COR-L47 (cell line): Measurements from ENCODE around the gene AQP1.

Source experiments
- DNase-seq: peaks from one replicate; lab custom pipeline; 2025; lab: John Stamatoyannopoulos, UW

Gene AQP1

DNA sequence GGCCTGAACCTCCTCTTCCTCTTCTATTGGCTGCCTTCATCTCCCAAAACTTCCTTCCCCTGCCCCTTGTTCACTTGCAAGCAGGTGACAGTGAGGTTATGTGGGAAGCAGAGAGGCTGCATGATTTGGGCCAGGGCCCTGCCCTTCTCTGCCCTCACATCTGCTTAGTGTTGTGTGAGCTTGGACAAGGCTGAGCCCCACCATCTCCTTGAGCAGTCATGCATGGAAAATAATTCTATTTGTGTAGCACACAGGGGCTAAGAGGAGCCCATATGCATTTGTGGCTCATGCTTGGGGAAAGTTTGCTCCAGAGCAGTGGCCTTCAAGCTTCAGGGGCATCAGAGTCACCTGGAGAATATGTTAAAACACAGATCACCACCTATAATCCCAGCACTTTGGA, 26.8 kb upstream of the AQP1 start:
- no peak for DNase-seq

DNA sequence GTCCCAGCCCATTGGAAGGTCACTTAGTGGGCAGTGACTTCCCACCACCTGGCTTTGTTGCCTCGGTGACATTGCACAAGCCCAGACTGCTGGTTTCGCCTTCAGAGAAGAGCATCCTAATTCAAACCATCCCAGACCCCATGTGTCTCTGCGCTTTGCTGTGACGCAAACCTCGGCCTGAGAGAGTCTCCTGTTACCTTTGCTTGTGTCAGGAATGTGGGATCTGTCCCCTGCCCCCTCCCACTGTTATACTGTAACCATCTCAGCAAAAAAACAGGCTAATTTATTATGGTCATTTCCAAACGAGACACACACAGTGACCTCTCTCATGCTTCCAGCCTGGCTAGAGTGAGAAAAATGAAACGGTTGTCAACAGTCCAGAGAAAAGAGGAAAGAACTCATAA, 25.0 kb upstream of the AQP1 start:
- no peak for DNase-seq

DNA sequence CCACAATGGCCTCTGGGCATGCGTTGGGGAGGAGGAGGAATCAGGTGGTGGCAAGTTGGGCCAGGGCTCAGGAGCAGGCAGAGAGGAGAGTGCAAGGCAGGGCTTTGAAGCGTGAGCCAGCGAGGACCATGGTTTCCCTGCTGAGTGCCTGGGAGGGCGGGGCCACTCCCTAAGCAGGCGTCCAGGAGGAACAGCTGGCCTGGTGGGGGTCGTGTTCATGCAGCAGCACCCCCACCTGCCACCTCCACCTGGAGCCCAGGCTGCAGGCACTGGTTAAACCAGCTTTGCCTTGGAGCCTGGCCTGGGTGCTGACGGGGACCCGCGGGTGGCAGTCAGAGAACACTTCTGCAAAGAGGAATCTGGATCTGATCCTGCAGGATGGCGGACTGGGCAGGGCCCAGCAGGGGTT, 24.2 kb upstream of the AQP1 start:
- DNase-seq = peak; percentile 31

DNA sequence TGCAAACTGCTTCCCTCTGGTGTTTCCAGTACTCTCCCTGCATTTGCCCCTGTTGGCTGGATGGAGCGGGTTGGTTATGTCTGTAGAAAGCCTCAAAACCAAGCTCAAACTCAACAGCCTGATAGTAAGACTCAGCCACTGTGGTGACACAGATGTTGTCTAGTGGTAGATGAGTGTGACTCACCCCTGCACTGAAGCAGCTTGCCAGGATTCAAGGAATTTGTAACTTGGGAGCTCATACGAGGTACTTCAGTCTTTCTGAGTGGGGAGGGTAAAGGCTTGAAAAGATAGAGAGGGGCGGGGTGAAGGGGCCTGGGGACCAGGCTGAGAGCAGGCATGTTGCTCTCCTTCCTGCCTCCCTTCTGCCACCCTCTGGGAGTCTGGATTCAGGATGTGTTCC, 22.9 kb upstream of the AQP1 start:
- DNase-seq = no peak

DNA sequence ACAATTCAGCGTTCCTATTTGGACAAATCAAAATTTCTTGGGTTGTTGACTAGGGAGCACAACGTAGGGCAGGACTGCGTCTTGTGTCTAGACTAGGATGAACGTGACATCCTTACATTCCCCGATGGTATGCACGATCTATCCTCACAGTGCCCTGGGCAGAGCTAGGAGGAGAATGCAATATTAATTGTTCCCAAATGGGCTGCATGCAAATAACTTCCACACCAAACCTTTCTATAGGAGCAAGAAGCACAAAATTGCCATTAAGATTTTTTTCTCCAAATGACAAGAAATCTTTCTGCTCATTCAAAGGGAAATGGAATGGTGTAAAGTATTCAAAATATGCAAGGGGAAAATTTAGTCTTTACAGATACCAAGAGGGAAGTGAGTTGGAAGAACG, 21.4 kb upstream of the AQP1 start:
- DNase-seq = no peak

DNA sequence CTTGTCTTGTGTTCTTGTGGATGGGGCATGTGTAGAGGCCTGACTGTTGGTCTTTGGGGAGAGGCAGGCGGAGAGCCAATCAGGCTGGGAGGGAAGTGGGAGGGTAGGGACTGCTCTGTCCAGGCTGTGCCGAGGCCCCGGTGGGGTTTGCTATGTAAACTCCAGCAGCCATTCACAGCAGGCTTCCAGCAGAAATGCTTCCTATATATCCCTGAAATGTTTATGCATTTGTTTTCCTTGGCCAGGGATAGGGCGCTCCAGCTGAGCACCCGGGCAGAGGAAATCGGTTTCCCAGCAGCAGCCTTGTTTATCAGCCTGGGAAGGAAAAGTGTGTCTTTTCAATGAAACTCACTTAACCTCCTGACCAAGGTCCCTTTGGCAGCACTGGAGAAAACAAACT, 18.3 kb upstream of the AQP1 start:
- peak; percentile 15 for DNase-seq

DNA sequence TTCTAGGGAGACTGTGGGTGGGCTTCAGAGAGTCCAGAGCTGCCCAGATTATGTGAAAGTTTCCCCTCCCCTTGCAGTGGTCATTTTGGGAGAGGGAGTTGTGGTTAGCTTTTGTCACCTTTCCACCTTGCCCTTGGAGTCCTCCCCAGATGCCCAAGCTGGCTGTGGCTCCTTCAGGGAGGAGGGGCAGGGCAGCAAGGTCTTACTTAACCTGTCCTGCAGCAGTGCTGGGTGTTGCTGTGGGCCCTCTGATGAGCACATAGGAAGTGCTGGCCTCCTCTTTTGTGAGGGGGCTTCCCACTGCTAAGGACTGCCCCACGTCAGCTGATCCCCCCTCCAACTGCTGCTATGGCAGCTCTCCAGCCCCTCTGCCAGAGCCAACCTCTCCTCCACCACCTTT, 17.6 kb upstream of the AQP1 start:
- DNase-seq = no peak

DNA sequence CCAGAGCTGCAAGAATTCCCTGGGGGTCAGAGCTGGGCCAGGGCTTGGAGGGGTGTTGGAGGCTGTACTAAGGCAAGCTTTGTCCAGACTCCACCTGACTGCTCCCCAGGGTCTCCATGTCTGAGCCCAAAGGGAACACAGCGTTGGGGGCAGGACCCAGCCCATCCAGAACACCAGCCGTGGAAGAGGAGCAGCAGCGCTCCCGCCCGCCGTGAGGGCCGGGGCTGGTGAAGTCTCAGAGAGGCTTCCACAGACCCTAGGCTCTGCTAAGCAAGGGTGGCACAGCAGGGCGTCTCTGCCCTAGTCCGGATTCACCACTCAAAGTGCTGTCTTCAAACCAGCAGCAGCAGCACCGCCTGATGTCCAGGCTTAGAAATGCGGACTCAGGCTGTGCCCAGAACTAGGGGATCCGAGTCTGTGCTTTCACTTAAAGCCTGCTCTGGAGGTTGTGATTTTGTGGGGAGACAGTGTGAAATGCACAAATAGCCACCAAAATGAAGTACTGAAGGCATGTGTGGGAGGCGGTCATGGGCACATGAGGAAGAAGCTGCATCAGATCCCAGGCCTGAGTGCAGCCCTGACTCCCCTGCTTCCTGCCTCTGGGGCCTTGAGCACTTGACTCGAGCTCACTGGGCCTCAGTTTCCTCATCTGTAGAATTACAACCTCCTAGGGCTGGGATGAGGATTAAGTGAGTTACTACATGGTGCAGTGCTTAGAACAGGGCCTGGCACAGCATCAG, 16.6 kb upstream of the AQP1 start:
- DNase-seq = no peak

DNA sequence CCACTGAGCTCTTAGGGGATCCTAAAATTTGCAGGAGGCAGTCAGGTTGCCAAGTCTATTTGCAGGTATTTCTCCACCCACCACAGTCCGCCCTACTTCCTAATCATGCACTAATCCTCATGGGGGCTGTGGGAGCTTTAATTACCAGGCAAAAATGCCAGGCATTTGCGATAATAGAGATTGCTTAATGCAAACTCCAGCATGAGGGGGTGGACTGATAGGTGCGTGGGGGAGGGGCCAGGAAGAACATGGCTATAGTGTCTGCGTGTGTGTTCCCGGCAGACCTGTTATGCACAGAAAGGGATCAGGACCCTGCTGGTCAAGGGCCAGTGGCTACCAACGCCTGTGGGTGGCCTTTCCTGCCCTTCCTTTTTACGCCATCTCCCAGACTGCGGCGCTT, 15.6 kb upstream of the AQP1 start:
- DNase-seq = no peak

DNA sequence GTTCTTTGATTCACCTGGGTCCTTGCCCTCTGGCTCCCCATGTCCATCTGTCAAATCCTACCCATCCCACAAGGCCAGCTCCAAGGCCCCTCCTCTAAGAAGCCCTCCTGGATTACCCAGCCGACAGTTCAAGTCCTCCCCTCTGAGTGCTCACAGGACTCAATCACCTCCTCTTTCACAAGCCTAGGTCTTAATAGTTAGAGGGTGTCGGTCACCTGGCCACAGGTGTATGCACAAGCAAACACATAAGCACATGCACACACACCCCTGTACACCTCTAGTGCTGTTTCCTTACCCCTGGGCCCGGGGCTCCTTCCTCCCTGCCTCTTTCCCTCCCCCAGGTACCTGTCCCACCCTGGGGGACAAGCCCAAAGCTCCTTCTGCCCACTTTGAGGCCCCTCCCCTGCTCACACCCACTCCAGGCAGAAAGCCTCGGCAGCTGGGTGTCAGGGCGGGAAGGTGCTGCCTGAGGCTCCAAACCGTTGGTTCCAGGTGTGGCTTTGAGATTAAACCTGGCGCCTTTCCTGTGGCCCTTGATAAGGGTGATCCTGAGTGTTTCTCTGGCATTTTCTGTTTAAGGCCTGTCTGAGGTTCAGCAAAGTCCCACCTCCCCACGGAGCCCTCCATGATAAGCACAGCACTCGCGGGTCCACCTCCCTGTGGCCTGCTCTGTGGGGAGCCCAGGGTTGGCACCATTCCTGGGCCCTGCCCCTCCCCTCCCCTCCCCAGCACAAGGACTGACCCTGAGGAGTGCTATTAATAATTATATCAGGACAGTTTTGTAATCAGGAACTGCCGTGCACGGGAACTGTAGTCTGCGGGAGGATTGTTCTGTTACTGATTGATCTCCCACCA, 14.6 kb upstream of the AQP1 start:
- no peak for DNase-seq

DNA sequence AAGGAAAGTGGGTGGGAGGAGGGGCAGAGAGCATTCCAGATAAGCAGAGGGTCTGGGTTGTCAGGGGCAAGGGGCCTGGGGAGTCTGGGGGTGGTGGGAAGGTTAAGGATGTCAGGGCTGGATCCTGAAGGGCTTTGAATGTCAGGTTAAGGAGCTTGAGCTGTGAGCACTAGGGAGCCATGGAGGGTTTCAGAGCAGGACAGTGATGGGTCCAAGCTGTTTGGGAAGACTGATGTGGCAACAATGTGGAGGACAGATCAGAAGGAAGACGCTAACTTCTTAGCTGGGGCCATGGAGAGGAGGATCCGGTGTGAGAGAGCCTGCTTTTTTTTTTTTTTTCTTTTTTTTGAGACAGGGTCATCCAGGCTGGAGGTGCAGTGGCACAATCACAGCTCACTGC, 13.9 kb upstream of the AQP1 start:
- DNase-seq = no peak

DNA sequence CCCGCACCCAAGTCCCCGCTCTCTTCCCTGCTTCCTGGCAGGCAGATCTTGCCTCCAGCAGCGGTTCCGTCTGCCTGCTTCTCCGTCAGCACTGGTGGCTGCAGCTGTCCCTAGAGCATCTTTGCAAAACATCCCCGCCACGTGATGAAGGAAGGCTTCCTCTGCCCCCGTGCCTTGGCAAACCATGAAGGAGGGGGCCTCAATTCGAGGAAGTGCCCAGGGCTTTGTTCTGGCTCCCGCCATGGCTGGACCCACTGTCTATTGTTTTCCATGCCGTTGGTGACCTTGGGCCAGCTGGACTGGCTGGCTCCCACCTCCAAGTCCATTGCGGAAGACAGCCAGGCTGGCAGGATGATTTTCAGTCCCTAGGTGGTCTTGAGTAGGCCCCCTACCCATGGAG, 13.2 kb upstream of the AQP1 start:
- DNase-seq = no peak

DNA sequence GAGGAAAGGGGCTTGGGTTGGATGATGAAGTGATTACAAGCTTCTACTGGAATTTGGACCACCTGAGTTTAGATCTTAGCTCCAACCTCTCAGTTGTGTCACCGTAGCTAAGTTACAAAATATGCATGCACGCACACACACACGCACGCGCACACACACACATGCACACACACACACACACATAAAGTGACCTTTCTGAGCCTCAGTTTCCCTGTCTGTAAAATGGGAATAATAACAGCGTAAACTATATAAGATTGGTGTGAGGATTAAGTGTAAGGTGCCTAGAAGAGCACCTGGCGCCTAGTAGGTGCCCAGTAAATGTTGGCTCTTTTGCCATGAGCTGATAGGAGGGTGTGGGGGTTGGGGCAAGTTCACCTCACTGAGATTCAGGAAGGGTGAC, 12.6 kb upstream of the AQP1 start:
- no peak for DNase-seq

DNA sequence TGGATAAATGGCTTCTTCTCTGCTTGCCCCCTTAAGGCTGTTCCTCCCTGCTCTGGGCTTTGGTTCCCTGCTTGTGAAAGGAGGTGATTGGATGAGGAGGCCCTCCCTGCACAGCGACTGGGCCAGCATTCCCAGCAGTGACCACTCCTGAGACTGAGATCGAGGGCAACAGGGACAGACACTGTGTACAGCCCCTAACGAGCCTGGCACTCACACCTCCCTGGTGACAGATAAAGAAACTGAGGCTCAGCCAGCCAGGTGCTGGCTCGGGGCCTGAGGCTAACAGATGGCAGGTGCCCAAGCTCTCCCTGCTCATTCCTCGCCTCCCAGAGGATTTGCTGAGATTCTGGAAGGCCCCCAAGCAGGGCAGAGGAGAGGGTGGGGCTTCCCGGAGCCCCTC, 12.0 kb upstream of the AQP1 start:
- DNase-seq = no peak

DNA sequence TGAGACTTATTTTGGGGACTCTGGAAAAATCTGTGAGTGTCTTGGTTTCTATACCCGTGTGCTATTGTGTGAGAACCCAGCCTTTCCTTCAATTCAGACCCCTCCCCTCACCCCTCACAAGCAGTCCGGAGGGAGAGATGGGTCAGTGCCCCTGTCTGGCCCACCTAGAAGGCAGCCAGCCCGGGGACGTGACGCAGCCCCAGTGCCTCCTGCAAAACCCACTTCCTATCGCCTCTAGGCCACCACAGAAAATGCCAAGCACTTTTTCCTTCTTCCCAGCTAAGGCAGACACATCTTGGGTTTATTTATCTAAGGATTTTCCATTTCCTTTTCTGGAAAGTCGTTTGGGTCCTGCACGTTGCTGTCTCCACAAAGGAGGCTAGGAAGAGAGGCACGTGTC, 11.6 kb upstream of the AQP1 start:
- no peak for DNase-seq

DNA sequence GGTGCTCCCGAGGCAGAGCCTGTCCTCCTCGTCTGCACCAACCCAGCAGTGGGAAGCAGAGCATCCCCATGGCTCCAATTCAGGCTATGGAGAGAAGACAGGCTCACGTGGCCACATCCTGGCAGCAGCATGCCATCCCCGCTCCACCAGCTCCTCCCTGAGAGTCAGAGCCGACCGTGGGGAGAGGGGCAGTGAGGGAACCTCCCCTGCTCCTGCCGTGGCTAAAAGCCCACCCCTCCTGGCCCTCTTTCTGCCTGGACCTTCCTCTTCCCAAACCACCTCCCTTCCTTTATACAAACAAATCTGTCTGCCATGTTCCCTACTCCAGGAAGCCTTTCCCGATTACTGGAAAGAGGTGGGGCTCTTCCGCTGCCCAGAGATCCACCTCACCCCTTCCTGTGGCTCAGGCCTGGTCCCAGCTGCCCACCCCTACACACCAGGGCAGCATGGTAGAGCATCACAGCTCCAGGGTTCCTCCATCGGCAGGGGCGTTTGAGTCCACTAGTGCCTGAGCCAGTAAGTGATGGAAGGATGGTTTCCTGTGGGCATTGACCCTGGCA, 10.8 kb upstream of the AQP1 start:
- DNase-seq = no peak

DNA sequence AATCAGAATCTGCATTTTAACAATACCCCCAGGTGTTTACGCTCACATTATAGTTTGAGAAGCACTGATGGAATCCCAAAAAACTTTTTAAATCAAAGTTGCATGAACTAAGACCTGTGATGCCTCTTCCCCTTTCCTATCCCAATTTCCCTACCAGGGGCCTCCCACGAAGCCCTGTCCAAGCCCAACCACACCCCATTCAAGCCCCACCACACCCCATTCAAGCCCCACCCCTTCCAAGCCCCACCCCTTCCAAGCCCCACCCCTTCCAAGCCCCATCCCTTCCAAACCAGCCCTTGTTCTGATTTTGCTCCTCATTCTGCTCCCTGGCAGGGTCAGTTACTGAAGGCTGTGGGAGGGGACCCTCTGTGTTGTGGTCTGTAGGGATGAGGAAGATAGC, 9.8 kb upstream of the AQP1 start:
- no peak for DNase-seq

DNA sequence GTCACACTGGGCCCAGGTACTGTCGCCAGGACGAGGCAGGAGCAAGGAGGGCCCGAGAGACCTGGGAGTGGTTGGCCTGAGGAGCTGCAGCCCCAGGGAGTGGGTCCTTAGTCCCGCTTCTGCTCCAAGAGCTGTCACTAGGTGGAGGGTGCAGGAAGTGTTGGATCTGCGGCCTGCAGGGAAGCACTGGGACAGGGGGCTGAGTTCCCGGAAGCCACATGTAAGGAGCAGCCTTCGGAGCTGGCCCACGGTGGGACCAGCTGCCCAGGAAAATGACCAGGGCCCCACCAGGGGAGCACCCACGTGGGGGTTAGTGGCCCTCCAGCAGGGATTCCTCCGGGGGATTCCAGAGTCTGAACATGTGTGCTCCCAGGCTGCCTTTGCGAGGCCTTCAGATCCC, 9.2 kb upstream of the AQP1 start:
- no peak for DNase-seq

DNA sequence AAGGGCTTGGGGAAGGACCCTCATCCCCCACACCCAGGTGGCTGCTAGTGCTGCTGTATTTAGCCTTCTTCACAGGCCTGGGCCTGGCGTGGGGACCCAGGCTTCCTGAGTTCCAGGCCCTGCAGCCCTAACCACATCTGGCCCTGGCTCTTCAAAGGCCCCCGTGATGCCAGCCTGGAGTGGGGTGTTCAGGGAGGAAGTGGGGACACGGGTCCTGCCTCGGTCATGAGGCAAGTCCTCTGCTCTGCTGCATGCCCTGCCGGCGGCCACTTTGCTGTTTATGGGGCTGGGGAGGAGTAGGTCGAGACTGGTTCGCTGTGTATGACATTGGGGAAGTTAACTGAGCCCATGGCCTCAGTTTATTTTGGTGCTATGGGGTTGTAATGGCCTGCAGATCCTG, 8.5 kb upstream of the AQP1 start:
- DNase-seq = no peak

DNA sequence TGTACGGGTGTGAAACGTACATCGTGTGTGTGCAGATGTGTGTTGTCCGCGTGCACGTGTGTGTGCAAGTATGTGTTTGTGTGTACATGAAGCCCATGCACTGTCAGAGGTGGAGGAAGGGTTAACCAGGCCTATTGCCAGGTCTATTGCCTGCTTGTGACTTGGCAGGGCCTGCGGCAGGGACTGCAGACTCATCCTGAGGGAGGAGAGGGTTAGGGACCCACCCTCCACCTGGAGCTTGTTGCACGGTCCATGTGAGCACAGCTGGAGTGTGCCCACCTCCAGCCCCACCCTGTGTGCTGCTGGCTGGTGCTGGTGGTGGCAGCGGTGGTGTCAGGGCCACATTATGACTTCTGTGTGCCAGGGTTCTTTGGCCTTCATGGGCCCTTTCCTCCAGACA, 7.1 kb upstream of the AQP1 start:
- DNase-seq = no peak

DNA sequence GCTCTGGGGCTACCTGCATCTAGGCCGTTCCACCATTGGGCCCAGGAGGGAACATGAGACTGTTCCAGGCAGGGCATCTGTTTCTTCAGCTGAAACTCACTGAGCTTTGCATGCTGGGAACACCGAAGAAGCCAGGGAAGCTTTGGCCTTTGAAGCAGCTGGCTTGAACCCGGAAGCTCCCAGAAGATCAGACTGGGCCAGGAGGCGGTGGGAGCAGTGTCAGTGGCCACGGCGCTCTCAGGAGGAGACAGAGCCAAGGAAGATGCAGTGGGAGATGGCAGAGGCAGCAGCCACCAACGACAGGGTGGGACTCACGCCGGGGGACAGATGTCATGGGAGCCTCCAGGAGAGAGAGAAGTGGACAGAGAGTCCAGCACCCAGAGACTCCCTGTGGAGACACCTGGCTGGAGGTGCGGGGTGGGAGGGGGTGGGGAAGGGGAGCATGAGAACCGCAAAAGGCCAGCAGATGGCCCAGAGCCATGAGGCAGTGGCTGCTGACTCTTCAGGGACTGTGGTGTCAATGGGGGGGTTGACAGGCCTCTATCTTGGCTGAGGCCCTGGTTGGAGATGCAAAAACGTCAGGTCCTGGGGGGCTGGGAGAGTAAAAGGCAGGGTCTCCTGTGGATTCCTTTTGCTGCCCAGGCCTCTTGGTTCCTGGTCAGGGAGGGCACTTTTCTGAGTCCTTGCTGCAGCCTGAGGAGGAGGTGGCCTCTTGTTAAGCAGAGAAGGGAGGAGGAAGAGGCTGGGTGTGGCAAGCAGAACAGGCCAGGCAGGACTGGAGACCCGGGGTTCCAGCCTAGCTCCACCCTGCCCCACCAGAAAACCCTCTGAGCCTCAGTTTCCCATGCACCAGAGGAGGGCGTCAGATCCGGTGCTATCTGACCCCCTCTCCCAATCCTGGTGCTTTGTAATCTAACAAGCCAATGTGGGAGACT, 6.3 kb upstream of the AQP1 start:
- no peak for DNase-seq

DNA sequence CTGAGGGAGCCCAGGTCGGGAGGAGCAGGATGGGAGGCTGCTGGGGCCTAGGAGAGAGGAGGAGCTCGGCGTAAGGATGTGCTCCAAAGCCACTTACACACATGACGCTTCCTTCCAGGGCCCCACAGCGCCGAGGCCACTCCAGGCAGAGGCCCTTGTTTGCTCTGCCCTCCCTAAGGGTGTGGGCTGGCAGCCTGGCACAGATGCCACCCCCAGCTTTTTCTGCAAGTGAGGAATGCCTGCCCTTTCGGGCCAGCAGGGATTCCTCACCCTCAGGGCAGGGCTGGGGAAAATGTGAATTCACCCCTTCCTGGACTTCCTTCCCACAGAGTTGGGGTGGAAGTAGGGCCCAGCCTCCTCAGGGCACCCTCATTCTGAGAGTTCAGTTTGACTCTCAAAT, 5.6 kb upstream of the AQP1 start:
- no peak for DNase-seq
